Activated CD4-positive, alpha-beta T cell treated with anti-CD3 and anti-CD28 coated beads, Interleukin-2, amount 50 U/mL, for 4 hours (primary cell): ENCODE measurements around the gene LYZL2.
"Not testable (repeated sequence)": the region's sequence is repeated elsewhere in the genome, so short reads cannot be mapped to it uniquely, and the experiment has no call there.

Experiments
- DNase-seq, 2 experiments: peaks; one replicate each; pipeline ENCODE4 v3.0.0-alpha.2; 2020

Gene LYZL2

DNA sequence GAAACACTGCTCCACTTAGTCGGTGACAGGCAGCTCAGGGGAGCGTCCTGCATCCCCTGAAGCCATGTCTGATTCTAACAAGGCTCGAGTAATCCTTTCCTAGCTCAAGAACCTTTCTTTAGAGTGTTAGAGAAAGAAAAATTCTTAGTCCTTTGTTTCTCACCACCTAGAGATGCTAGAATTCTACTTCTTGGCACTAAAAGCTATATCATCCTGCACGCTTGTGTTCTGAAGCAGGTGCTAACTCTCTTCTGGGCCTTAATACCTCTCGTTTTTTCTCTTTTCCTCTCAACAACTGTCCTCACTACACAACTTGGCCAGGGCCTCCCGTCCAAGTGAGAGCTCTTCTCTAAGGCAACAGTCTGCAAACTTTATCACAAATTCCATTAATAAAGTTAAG lies at the start of gene LYZL2:
LYZL2 (minus strand) TSS at position 101 of the 400 bp plus-strand sequence. CDS start 2,838 bp downstream, outside the sequence.
- no peak for DNase-seq

GRCh38 chr10:30677616-30678015 lies 48.1 kb upstream of the LYZL2 start:
- DNase-seq, result not testable (repeated sequence)

DNA sequence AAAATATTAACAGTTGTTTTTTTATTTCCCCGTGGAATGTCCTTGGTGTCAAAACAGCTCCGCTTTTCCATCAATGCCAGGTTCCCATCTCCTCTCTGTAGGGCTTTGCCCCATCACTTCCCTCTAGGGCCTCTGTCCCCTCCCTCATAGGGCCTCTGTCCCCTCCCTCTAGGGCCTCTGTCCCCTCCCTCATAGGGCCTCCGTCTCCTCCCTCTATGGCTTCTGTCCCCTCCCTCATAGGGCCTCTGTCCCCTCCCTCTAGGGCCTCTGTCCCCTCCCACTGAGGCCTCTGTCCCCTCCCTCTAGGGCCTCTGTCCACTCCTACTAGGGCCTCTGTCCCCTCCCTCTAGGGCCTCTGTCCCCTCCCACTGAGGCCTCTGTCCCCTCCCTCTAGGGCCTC lies 47.6 kb upstream of the LYZL2 start:
- not testable (repeated sequence) for DNase-seq

GRCh38 chr10:30675791-30676718 lies 46.5 kb upstream of the LYZL2 start:
- DNase-seq, result no peak

GRCh38 chr10:30674796-30675195 lies 45.2 kb upstream of the LYZL2 start:
- DNase-seq, result no peak

- DNase-seq, result not testable (repeated sequence)
Measured at GRCh38 chr10:30673262-30673661, 43.7 kb upstream of the LYZL2 start.

- DNase-seq, result not testable (repeated sequence)
Measured at GRCh38 chr10:30672338-30672737, 42.8 kb upstream of the LYZL2 start.

DNA sequence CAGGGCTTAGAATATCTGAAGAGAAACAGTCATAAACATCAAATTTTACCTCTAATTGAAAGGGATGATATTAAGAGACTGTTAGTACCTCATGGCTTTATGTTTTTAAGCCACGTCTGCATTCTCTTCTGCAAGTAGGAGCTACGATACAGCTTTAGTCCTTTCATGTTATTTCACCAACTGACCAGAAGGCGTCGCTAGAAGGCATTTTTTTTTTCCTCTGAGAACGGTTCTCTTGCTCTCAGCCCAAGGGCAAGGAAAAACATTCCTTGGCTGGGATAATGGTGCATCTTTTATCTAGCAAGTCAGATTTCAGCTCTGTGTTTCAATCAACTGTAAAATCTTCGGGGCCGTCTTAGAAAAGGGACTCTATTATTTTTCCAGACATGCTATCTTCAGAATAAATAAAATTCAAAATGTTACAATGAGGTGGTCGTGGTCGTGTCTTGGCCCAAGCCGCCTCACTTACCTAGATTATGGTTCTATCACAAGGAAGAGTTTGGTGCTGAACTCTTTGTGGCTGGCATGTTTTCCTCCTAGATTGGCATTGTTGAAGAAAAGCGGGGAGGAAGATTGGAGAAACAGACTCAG lies 41.6 kb upstream of the LYZL2 start:
- no peak for DNase-seq

DNA sequence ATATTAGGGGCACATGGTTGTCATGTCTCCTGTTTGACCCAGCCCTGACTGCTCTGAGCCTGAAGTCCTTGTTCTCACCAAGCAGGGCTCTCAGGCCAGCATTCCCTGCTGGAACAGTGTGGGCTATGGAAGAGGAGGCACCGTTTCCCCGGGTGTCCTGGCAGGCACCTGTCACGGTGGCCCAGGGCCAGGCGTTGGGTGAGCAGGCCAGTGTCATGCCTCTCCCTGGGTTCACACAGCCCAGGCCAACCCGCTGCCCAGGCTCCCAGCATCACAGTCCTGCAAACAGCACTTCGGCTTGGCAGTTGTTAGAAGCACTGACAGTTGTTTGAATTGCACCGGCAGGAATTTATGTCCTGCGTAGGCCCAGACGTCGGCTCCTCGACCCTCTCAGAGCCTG lies 38.4 kb upstream of the LYZL2 start:
- DNase-seq, result not testable (repeated sequence)

DNA sequence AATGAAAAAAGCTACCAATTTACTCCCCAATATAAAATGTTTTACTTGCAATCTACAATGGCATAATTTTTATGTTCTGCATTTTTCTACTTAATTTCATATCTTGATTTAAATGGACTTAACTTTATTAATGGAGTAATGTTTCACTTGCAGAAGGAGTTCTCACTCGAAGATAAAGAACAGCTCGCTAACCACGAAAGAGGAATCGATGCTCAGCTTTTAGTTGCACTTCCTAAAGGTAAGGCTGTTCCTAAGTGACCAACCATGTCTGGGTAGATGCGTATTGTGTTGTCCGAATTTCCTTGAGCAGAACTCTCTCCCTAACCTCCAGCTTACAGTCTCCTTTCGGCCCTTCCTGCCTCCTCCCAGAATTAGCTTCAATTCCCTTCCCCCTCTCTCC lies 33.9 kb upstream of the LYZL2 start:
- DNase-seq, result not testable (repeated sequence)

DNA sequence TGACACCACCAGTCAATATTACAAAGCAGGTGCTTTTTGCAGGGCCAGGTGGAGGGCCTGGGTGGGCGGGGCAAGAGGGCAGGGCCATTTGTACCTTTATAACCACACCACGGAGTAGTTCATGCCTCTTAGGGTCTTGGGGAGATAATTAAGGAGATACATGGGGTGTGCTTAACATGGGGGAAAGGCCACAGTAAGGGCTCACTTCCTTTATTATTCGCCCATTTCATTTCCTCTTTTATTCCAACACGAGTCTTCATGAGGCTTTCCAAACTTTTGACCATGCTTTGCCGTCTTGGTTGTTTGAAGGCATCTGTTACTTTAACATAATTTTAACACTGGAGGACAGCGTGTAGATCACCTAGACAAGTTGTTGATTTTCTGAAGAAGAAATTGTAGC lies 33.3 kb upstream of the LYZL2 start:
- DNase-seq, result no peak

DNA sequence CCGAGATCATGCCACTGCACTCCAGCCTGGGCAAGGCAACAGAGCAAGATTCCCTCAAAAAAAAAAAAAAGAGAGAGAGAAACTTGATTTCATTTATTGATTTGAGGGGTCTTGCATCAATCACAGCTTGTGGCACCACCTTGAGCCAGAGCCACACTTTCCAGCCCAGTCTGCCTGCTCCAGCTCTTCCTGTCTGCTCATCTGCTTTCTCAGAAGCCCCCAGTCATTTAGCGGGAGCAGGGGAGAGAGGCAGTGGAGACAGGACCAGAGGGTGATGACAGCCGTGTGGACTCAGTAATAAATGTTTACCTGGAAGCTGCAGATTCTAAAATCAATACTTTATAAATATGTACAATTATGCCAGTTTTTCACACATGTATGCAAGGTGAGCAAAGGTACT lies 30.8 kb upstream of the LYZL2 start:
- not testable (repeated sequence) for DNase-seq

DNA sequence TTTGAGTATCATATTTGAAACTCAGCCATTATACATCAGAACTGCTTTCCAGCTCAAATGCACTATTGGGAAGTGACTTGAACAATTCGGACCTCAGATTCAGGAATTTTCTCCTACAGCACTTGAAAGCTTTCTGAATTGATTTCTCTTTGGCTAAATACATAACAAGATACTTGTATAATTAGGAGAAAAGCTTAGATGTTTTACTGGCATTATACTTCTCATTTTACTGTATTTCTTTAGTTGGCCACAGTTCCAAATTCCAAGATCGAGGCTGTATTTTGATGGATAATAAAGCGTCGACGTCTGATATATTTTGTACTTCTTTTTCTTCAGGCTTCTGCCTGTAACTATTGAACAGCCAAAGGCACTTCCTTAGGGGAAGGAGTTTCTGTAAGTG lies 26.7 kb upstream of the LYZL2 start:
- no peak for DNase-seq

DNA sequence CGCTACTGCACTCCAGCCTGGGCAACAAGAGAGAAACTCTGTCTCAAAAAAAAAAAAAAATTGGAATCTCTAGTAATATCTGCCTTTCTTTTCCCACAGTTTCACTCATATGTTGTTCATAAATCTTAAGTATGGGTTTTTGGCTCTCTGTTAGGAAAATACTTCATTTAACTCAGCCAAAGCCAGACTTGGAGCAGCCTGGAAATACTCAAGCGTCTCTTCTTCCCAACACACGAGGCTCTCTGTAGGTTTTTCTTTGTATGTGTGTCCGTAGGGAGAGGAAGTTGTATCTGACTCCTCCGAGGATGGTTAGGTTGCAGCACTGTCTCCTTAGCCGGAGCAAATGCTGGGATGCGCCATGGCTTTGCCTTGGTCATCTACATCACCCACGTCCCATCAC lies 25.4 kb upstream of the LYZL2 start:
- DNase-seq, result not testable (repeated sequence)

DNA sequence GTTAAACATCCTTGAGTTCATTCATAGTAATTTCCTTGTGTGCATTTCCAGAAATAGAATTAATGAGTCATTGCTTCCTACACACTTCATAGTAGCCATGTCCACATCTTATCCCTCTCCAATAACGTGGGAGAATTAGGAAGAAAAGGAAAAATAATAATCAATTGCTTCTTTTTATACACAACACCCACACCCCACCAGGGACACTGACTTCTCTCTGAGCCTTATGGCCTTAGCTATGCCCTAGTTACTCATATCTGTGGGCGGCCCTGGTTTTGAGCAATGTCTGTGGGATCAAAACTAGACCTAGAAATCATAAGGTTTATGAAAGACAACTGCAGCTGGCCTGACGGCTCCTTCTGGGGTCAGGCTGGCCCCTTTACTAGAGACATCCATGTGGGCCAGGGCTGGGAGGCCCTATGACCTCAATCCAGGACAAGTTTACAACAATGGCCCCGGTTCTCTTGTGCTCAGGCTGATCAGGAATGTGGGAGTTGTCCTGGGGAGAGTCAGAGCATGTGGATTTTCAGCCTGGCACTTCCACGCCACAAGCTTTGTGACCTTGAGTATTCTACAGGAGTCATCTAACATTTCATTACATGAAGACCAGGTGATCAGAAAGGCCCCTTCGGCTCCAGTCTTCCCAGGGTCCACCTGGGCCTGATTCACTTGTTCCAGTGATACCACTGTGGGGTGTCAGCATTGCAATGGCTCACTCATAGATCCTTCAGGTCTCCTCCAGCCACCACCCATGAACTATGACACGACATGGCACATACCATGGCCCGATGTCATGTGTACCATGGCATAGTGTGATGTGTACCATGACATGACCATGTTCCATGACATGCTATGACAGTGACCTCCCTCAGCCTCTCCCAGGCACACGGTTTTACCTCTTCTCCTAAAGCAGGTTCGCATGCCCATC lies 22.2 kb upstream of the LYZL2 start:
- not testable (repeated sequence) for DNase-seq

- no peak for DNase-seq
Measured at GRCh38 chr10:30647089-30647488, 17.5 kb upstream of the LYZL2 start.

- DNase-seq, result no peak
Measured at GRCh38 chr10:30645340-30645827, 15.8 kb upstream of the LYZL2 start.

DNA sequence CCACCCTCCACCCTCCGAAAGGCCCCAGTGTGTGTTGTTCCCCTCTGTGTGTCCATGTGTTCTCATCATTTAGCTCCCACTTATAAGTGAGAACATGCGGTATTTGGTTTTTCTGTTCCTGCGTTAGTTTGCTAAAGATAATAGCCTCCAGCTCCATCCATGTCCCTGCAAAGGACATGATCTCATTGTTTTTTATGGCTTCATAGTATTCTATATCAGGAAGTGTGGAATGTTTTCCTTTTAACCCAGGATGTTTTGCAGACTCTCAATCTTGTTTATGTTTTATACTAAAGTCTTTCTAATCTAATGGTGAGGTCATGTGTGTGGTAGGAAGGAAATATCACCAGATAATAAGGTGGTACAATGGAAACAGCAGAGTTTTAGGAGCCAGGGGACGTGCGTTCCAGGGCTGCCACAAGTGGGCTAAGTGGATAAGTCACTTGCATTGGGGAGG lies 14.9 kb upstream of the LYZL2 start:
- DNase-seq, result not testable (repeated sequence)

GRCh38 chr10:30643557-30644199 lies 14.1 kb upstream of the LYZL2 start:
- not testable (repeated sequence) for DNase-seq

- DNase-seq, result not testable (repeated sequence)
Measured at GRCh38 chr10:30642856-30643255, 13.3 kb upstream of the LYZL2 start.

DNA sequence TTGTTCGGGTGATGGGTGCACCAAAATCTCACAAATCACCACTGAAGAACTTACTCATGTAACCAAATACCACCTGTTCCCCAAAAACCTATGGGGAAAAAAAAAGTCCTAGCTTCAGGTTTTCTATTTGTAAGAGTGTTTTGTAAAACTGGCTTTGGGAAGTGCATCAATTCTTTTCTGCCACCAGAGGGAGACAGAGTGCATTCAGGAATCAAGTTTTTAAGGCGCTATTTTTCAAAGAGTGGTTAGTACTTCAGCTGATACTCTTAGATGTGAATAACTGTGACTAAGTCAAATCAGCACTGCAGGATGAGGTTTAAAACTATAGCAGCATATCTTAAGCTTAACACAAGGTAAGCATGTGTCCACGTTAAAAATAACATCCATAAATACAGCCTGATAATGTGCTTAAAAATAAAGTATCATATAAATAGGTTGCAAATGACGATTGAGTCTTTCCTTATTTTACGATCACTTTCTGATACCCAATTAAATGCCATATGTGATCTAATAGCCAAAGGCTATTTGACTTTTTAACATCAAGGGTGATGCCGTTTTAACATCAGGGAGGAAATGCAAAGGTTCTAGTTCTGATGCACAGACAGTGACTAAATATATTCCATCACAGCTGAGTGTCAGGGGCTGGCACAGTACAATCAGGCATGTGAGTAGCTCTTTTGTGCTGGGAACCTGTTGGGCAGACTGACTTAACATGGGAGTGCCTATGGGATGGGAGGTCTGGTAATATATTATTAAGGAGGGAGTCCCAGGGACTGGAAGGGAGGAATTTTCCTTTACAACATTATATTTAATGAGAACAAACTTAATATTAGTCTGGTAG lies 10.6 kb upstream of the LYZL2 start:
- DNase-seq, result no peak
